Trophoblast cell (in vitro differentiated cells and primary cell): ENCODE data around the gene MSANTD3.

Experiments used
- DNase-seq, 2 donors: peaks; one replicate each; pipeline ENCODE4 v3.0.0-alpha.2; 2016
- H2AFZ ChIP-seq: 2 replicates; pipeline ENCODE4 v1.6.1; 2013; ENCODE audit warnings: low read length, moderate library complexity, mild to moderate bottlenecking; ENCODE audit not compliant: insufficient read depth, poor library complexity
- H2AK5ac ChIP-seq: 2 replicates; pipeline ENCODE4 v1.6.1; 2013; ENCODE audit warnings: mild to moderate bottlenecking, low read length
- H2BK120ac ChIP-seq: 2 replicates; pipeline ENCODE4 v1.6.1; 2013; ENCODE audit warnings: low read length, mild to moderate bottlenecking, moderate library complexity; ENCODE audit not compliant: insufficient read depth, poor library complexity
- H2BK12ac ChIP-seq: 2 replicates; pipeline ENCODE4 v1.6.1; 2013; ENCODE audit warnings: mild to moderate bottlenecking, low read length, moderate library complexity
- H2BK5ac ChIP-seq: 2 replicates; pipeline ENCODE4 v1.6.1; 2013; ENCODE audit warnings: low read length, low read depth, moderate library complexity, mild to moderate bottlenecking; ENCODE audit not compliant: poor library complexity
- H3K14ac ChIP-seq: 2 replicates; pipeline ENCODE4 v1.6.1; 2013; ENCODE audit warnings: mild to moderate bottlenecking, low read length
- H3K18ac ChIP-seq: 2 replicates; pipeline ENCODE4 v1.6.1; 2013; ENCODE audit warnings: mild to moderate bottlenecking, low read length
- H3K23ac ChIP-seq: 2 replicates; pipeline ENCODE4 v1.6.1; 2013; ENCODE audit warnings: low read length
- H3K27ac ChIP-seq: 2 replicates; pipeline ENCODE4 v1.5.1; 2013; ENCODE audit warnings: low read depth, mild to moderate bottlenecking, inconsistent platforms, low read length, moderate library complexity
- H3K27me3 ChIP-seq: 2 replicates; pipeline ENCODE4 v1.6.1; 2013; ENCODE audit warnings: inconsistent platforms, mild to moderate bottlenecking, low read length, moderate library complexity; ENCODE audit not compliant: insufficient read depth
- H3K36me3 ChIP-seq, 2 experiments: 1 replicate in 1 of 2; 2 replicates in 1 of 2; pipeline ENCODE4 v1.6.1; 2013; ENCODE audit warnings: low read length in 2 of 2, mild to moderate bottlenecking in 2 of 2, moderate library complexity in 1 of 2; ENCODE audit not compliant: insufficient read depth in 2 of 2, control insufficient read depth in 1 of 2
- H3K4ac ChIP-seq: 2 replicates; pipeline ENCODE4 v1.6.1; 2013; ENCODE audit warnings: low read depth, mild to moderate bottlenecking, low read length, moderate library complexity
- H3K4me1 ChIP-seq, 2 experiments: 1 replicate in 1 of 2; 2 replicates in 1 of 2; pipeline ENCODE4 v1.6.1; 2013; ENCODE audit warnings: low read length in 2 of 2, mild to moderate bottlenecking in 2 of 2, moderate library complexity in 1 of 2; ENCODE audit not compliant: insufficient read depth in 2 of 2, control insufficient read depth in 1 of 2
- H3K4me2 ChIP-seq: 2 replicates; pipeline ENCODE4 v1.6.1; 2013; ENCODE audit warnings: inconsistent platforms, mild to moderate bottlenecking, low read length, moderate library complexity
- H3K4me3 ChIP-seq: 2 replicates; pipeline ENCODE4 v1.5.1; 2013; ENCODE audit warnings: mild to moderate bottlenecking, low read depth, low read length, inconsistent platforms
- H3K79me1 ChIP-seq: one replicate; pipeline ENCODE4 v1.6.1; 2013; ENCODE audit warnings: low read length
- H3K79me2 ChIP-seq: 2 replicates; pipeline ENCODE4 v1.6.1; 2013; ENCODE audit warnings: low read length, mild to moderate bottlenecking; ENCODE audit not compliant: control insufficient read depth, insufficient read depth, poor library complexity
- H3K9ac ChIP-seq: 2 replicates; pipeline ENCODE4 v1.6.1; 2013; ENCODE audit warnings: mild to moderate bottlenecking, low read length
- H3K9me3 ChIP-seq: 2 replicates; pipeline ENCODE4 v1.6.1; 2013; ENCODE audit warnings: low read depth, mild to moderate bottlenecking, control low read depth, inconsistent platforms, low read length; ENCODE audit not compliant: insufficient read depth
- H4K12ac ChIP-seq: 2 replicates; pipeline ENCODE4 v1.6.1; 2013; ENCODE audit warnings: low read depth, mild to moderate bottlenecking, low read length, moderate library complexity
- H4K8ac ChIP-seq: 2 replicates; pipeline ENCODE4 v1.6.1; 2013; ENCODE audit warnings: low read depth, mild to moderate bottlenecking, low read length, moderate library complexity
- H4K91ac ChIP-seq: one replicate; pipeline ENCODE4 v1.6.1; 2013; ENCODE audit warnings: low read depth, mild to moderate bottlenecking, low read length, moderate library complexity
- WGBS: extraction: QIAGEN DNeasy Blood & Tissue Kit; methylation state at CpG from one replicate; pipeline ENCODE4 v1.1.7; 2013; ENCODE audit warnings: missing lambda C conversion rate; ENCODE audit not compliant: insufficient read length, insufficient coverage; ENCODE audit errors: extremely low coverage; 5-methylcytosine and 5-hydroxymethylcytosine counted together

The MSANTD3 gene

GRCh38 chr9:100486479-100487176, 59.7 kb downstream of the MSANTD3 start:
- Histone ChIP-seq H3K14ac (no peak overlapping the region), H3K79me1 (no peaks in the 10 kb centered on the region), H3K36me3 (no peaks in the 10 kb centered on the region), H3K9ac (no peak overlapping the region), H3K79me2 (no peaks in the 10 kb centered on the region), H3K18ac (no peak overlapping the region), H2BK12ac (no peak overlapping the region), H3K4me2 (no peak overlapping the region), H3K27me3 (no peaks in the 10 kb centered on the region), H3K23ac (no peak overlapping the region), H4K12ac (no peak overlapping the region), H3K4ac (no peak overlapping the region), H2AK5ac (no peak overlapping the region), H4K8ac (no peak overlapping the region), H2AFZ (no peak overlapping the region), H3K9me3 (no peaks in the 10 kb centered on the region), H2BK5ac (no peak overlapping the region), H4K91ac (no peak overlapping the region), H3K4me3 (no peak overlapping the region), H3K27ac (no peak overlapping the region), H2BK120ac (no peak overlapping the region), H3K4me1 (peaks cover 0 to 2% of the 10 kb centered on the region in 2 experiments)
- WGBS = no CpG with 5 or more reads among the region's 10 CpGs
- no peak for DNase-seq

GRCh38 chr9:100488177-100488576, 61.2 kb downstream of the MSANTD3 start:
- Histone ChIP-seq H3K9ac (no peak overlapping the region), H3K79me2 (no peaks in the 10 kb centered on the region), H2BK12ac (no peak overlapping the region), H3K27me3 (no peaks in the 10 kb centered on the region), H3K18ac (no peak overlapping the region), H2BK5ac (no peak overlapping the region), H3K4me2 (no peak overlapping the region), H3K9me3 (no peaks in the 10 kb centered on the region), H2BK120ac (no peak overlapping the region), H4K8ac (no peak overlapping the region), H4K12ac (no peak overlapping the region), H3K4me1 (peaks cover 0 to 2% of the 10 kb centered on the region in 2 experiments), H3K79me1 (no peaks in the 10 kb centered on the region), H3K4me3 (no peak overlapping the region), H3K36me3 (no peaks in the 10 kb centered on the region), H3K4ac (no peak overlapping the region), H3K23ac (no peak overlapping the region), H2AFZ (no peak overlapping the region), H4K91ac (no peak overlapping the region), H2AK5ac (no peak overlapping the region), H3K27ac (no peak overlapping the region), H3K14ac (no peak overlapping the region)
- no CpG with 5 or more reads among the region's 1 CpG for WGBS
- no peak for DNase-seq

DNA sequence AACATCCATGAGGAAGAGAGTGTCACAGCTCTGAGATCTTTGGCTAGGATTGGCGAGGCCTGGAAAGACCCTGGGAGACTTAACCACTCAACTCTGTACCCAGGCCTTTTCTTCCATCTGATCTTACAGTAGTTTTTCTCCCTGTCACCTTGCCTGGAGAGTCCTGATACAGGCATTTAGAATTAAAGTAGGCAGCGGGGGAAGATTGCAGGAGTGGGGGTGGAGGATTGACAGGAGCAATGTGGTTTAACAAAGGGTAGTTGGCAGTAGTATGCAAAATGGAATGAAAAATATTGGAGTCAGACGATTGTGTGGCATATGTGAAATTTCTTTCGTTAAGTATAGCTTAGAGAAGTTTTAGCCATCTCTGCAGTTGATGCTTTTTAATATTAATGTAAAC, 62.9 kb downstream of the MSANTD3 start:
- H4K12ac ChIP-seq = no peak overlapping the region
- H3K4ac ChIP-seq = peak overlapping the region; percentile 79
- WGBS = no CpG with 5 or more reads among the region's 4 CpGs
- no peak overlapping the region for H3K14ac ChIP-seq
- H3K9ac ChIP-seq = no peak overlapping the region
- H2BK120ac ChIP-seq = no peak overlapping the region
- H3K9me3 ChIP-seq = no peaks in the 10 kb centered on the region
- H2AK5ac ChIP-seq = no peak overlapping the region
- H3K4me3 ChIP-seq = no peak overlapping the region
- no peak overlapping the region for H2BK5ac ChIP-seq
- no peaks in the 10 kb centered on the region for H3K79me1 ChIP-seq
- no peaks in the 10 kb centered on the region for H3K36me3 ChIP-seq
- H2AFZ ChIP-seq = no peak overlapping the region
- H4K91ac ChIP-seq = no peak overlapping the region
- H3K27ac ChIP-seq = no peak overlapping the region
- H3K18ac ChIP-seq = no peak overlapping the region
- H3K27me3 ChIP-seq = no peaks in the 10 kb centered on the region
- H4K8ac ChIP-seq = no peak overlapping the region
- H2BK12ac ChIP-seq = no peak overlapping the region
- no peaks in the 10 kb centered on the region for H3K79me2 ChIP-seq
- no peak for DNase-seq
- H3K4me2 ChIP-seq = no peak overlapping the region
- no peak overlapping the region for H3K23ac ChIP-seq
- H3K4me1 ChIP-seq = peaks cover 0 to 4% of the 10 kb centered on the region in 2 experiments

- H3K14ac ChIP-seq = no peak overlapping the region
- no peak overlapping the region for H2BK5ac ChIP-seq
- peaks cover 0 to 4% of the 10 kb centered on the region in 2 experiments for H3K4me1 ChIP-seq
- H3K27me3 ChIP-seq = no peaks in the 10 kb centered on the region
- no peak overlapping the region for H3K9ac ChIP-seq
- H3K9me3 ChIP-seq = no peaks in the 10 kb centered on the region
- H3K36me3 ChIP-seq = no peaks in the 10 kb centered on the region
- no CpG with 5 or more reads among the region's 2 CpGs for WGBS
- H2BK12ac ChIP-seq = no peak overlapping the region
- H2AFZ ChIP-seq = no peak overlapping the region
- no peak overlapping the region for H4K12ac ChIP-seq
- no peak for DNase-seq
- no peak overlapping the region for H3K18ac ChIP-seq
- no peak overlapping the region for H2BK120ac ChIP-seq
- H3K79me2 ChIP-seq = no peaks in the 10 kb centered on the region
- no peak overlapping the region for H3K23ac ChIP-seq
- no peak overlapping the region for H2AK5ac ChIP-seq
- H4K8ac ChIP-seq = no peak overlapping the region
- H3K4me2 ChIP-seq = no peak overlapping the region
- no peak overlapping the region for H3K27ac ChIP-seq
- no peaks in the 10 kb centered on the region for H3K79me1 ChIP-seq
- no peak overlapping the region for H3K4me3 ChIP-seq
- no peak overlapping the region for H3K4ac ChIP-seq
- H4K91ac ChIP-seq = no peak overlapping the region
Observed at GRCh38 chr9:100492952-100493351, 66.0 kb downstream of the MSANTD3 start.
